Esophagus muscularis mucosa (tissue), 4 donors: ENCODE data around the gene NREP. TPM values are rescaled to one million over a fixed set of nuclear protein-coding genes. Genes with fewer than 3 reads are reported as not detected.

ENCODE experiments used
- DNase-seq: peaks from one replicate; pipeline ENCODE4 v3.0.0-alpha.2; 2017; ENCODE audit errors: extremely low spot score
- H3K27ac ChIP-seq, 4 donors: fragments of 200-600 bp; sonication (generic); replicated peaks in 1 of 4; 1 replicate in 3 of 4; 2 replicates in 1 of 4; pipeline ENCODE4 v1.5.1; 2016 to 2019; ENCODE audit warnings: mild to moderate bottlenecking in 1 of 4
- H3K27me3 ChIP-seq, 4 donors: fragments of 200-600 bp; sonication (generic); one replicate each; pipeline versions ENCODE4 v1.5.1 to v1.6.0; 2016 to 2019
- H3K36me3 ChIP-seq, 4 donors: fragments of 200-600 bp; sonication (generic); one replicate each; pipeline ENCODE4 v1.5.1; 2016 to 2019
- H3K4me1 ChIP-seq, 4 donors: fragments of 200-600 bp; sonication (generic); one replicate each; pipeline ENCODE4 v1.5.1; 2016 to 2019
- H3K4me3 ChIP-seq, 4 donors: fragments of 200-600 bp; sonication (generic); 1 replicate in 2 of 4; 2 replicates in 2 of 4; pipeline ENCODE4 v1.5.1; 2016 to 2019; ENCODE audit warnings: mild to moderate bottlenecking in 4 of 4, moderate library complexity in 1 of 4
- H3K9me3 ChIP-seq, 4 donors: fragments of 200-600 bp; sonication (generic); 1 replicate in 3 of 4; 2 replicates in 1 of 4; pipeline ENCODE4 v1.5.1; 2016 to 2019
- EP300 ChIP-seq: sonication (generic); formaldehyde crosslinking; IDR thresholded peaks from one replicate; pipeline ENCODE4 v1.6.1; 2017; ENCODE audit warnings: antibody characterized with exemption
- POLR2A ChIP-seq: fragments of 450-650 bp; IDR thresholded peaks from one replicate; pipeline ENCODE4 v1.6.1; 2017; ENCODE audit warnings: antibody characterized with exemption, moderate library complexity, mild to moderate bottlenecking, low read depth
- POLR2AphosphoS5 ChIP-seq, 2 donors: sonication (generic); formaldehyde crosslinking; IDR thresholded peaks; one replicate each; pipeline ENCODE4 v1.6.1; 2017; ENCODE audit warnings: antibody characterized with exemption in 2 of 2
- WGBS: methylation state at CpG from one replicate; pipeline ENCODE4 v1.1.5; 2018; 5-methylcytosine and 5-hydroxymethylcytosine counted together
- intact Hi-C: fragments of 100-400 bp; cut with DNase I; formaldehyde crosslinking; loops from one replicate; pipeline ENCODE4 v1.15.1; 2023
- total RNA-seq, 4 donors: library from RNA; depleted of rRNA; stranded (reverse); fragments of >200 nt; gene quantifications; one replicate each; pipeline versions ENCODE4 v1.1.0 to v1.2.1, GENCODE V29; 2016
- TF ChIP-seq, protein P1 (sequence below), 3 experiments: fragments of 200-600 bp in 2 of 3; fragments of 450-650 bp in 1 of 3; sonication (generic) in 2 of 3; IDR thresholded peaks; one replicate each; pipeline ENCODE4 v1.5.1; 2017 to 2019; ENCODE audit warnings: antibody characterized with exemption in 3 of 3, mild to moderate bottlenecking in 2 of 3, moderate library complexity in 1 of 3

NREP gene
- total RNA-seq, 4 donors from 2014 or later = 6.0 to 19.8 (median 10.5) TPM

DNA sequence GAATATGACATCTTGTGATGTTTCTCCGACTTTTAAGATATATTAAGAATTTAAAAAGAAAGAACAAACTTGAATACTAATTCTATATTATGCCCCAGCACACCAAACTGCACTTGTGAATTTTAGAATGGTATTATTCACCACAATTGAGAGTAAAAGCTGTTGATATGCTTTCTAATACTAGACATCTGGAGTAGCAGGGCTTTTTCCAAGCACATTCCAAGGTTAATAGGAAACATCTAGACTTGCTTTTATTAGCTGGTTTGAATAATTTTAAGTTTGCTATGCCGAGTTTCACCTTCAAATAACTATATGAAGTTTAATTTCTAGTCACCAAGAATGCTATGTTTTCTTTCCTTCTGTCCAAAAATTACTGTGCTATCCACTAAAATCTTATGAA, 13.5 kb downstream of the NREP start:
- intact Hi-C loops = no loop called here
- DNase-seq = no peak
- WGBS = 31% methylated on average over 2 of the region's 2 CpGs
- peak overlapping the region in 3 of 4 donors; percentile 73 to 77 (median 75) for H3K27ac ChIP-seq
- peaks cover 65 to 91% (median 76%) of the 10 kb centered on the region in 4 donors for H3K4me1 ChIP-seq
- H3K4me3 ChIP-seq = no peak overlapping the region
- no peak for TF ChIP-seq POLR2AphosphoS5 (IDR thresholded peaks at IDR 0.05)
- TF ChIP-seq, protein P1, sequence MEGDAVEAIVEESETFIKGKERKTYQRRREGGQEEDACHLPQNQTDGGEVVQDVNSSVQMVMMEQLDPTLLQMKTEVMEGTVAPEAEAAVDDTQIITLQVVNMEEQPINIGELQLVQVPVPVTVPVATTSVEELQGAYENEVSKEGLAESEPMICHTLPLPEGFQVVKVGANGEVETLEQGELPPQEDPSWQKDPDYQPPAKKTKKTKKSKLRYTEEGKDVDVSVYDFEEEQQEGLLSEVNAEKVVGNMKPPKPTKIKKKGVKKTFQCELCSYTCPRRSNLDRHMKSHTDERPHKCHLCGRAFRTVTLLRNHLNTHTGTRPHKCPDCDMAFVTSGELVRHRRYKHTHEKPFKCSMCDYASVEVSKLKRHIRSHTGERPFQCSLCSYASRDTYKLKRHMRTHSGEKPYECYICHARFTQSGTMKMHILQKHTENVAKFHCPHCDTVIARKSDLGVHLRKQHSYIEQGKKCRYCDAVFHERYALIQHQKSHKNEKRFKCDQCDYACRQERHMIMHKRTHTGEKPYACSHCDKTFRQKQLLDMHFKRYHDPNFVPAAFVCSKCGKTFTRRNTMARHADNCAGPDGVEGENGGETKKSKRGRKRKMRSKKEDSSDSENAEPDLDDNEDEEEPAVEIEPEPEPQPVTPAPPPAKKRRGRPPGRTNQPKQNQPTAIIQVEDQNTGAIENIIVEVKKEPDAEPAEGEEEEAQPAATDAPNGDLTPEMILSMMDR (IDR thresholded peaks at IDR 0.05) = no peak
- no peak for TF ChIP-seq POLR2A
- no peak for TF ChIP-seq EP300
- H3K36me3 ChIP-seq = no peaks in the 10 kb centered on the region
- H3K9me3 ChIP-seq = no peaks in the 10 kb centered on the region
- no peaks in the 10 kb centered on the region for H3K27me3 ChIP-seq

DNA sequence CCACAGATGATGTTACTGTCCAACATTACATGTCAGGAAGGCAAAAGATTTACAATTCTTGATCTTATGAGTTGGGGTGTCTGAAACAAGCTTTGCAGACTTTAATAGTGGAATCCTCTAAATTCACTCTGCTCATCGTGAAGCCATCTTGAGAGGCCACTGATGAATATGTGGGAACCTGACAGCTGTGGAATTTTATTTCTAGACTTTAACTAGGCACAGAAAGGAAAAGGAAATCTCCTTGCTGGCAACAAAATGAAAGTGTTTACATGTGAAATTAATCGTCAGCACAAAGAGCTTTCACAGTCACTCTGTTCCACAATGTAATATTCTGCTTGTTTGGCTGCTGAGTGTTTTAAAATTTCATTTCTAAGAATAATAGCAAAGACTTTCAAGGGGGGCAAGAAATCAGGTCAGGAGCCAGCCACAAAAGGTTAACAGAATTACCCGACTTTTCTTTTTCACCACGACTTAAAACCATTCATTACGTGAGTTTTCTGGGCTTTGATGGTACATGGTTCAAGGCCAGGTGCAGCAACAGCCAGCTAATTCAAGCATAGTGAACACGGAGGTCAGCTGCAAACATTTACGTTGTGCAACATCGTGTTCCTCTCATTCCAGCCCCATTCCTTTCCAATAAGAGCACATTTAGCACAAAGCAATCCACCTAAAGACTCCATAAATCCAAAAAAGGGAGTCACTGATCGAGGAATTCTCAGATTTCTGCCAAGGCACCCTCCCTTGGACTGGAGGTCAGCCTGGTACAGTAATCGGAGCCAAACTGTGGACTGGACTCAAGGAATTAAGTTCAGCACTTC, 14.6 kb downstream of the NREP start:
- no peak for DNase-seq
- 30% methylated on average over 10 of the region's 10 CpGs for WGBS
- H3K27ac ChIP-seq = peak overlapping the region; percentile 73 to 77 (median 76)
- intact Hi-C loops = no loop called here
- TF ChIP-seq POLR2A (no peak), POLR2AphosphoS5 (IDR thresholded peaks at IDR 0.05) (peak; percentile 69 to 74), EP300 (peak; percentile 4)
- TF ChIP-seq, protein P1 (IDR thresholded peaks at IDR 0.05) = no peak
- peak overlapping the region; percentile 19 to 44 (median 29) for H3K4me3 ChIP-seq
- H3K36me3 ChIP-seq = no peaks in the 10 kb centered on the region
- peaks cover 70 to 91% (median 77%) of the 10 kb centered on the region in 4 donors for H3K4me1 ChIP-seq
- no peaks in the 10 kb centered on the region for H3K9me3 ChIP-seq
- H3K27me3 ChIP-seq = no peaks in the 10 kb centered on the region

DNA sequence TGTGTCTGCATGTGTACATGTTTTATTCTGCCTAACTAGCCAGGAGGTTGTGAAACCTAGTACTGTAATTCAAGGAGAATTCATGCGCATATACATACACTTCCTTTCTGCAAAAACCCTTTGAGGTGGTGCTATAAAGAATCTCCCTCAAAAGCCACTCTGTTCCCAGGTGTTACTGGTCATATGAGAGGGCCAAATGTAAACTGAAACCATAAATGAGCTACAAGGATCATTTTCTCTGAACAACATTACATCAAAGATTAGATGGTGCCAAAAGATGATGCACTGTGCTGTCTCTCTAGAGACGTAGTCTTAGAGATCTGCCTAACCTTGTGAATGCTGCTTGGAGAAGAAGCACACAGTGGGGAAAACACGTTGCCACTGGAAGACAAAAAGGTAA, 15.7 kb downstream of the NREP start:
- 59% methylated on average over 3 of the region's 3 CpGs for WGBS
- no peak for DNase-seq
- H3K9me3 ChIP-seq = no peaks in the 10 kb centered on the region
- H3K27ac ChIP-seq = peak overlapping the region; percentile 73 to 77 (median 76)
- no peaks in the 10 kb centered on the region for H3K27me3 ChIP-seq
- no peak overlapping the region for H3K4me3 ChIP-seq
- intact Hi-C loops = no loop called here
- no peak for TF ChIP-seq POLR2AphosphoS5 (IDR thresholded peaks at IDR 0.05)
- no peak for TF ChIP-seq POLR2A
- no peak for TF ChIP-seq EP300
- TF ChIP-seq, protein P1 (IDR thresholded peaks at IDR 0.05) = no peak
- no peaks in the 10 kb centered on the region for H3K36me3 ChIP-seq
- peaks cover 68 to 91% (median 78%) of the 10 kb centered on the region in 4 donors for H3K4me1 ChIP-seq

DNA sequence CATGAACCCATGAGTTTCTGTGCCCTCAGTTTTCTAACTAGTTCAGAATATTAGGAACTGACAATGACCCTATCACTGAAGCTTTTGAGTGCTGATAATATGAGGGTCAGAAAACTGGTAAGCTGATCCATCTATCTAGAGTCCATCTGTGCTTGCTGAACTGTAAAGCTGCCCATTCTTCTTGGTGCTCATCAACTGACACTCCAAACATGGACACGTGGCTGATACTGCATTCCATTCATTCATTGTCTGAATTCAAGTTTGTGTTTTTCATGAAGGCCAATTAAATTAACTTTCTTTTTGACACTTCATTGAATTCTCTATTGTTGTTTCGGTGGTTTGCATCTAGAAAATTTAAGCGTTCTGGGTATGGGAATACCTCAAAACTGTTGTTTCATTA, 17.6 kb downstream of the NREP start:
- TF ChIP-seq, protein P1 (IDR thresholded peaks at IDR 0.05) = no peak
- TF ChIP-seq POLR2A (no peak), POLR2AphosphoS5 (IDR thresholded peaks at IDR 0.05) (no peak), EP300 (no peak)
- intact Hi-C loops = no loop called here
- H3K27ac ChIP-seq = no peak overlapping the region
- H3K9me3 ChIP-seq = no peaks in the 10 kb centered on the region
- no peak for DNase-seq
- 80% methylated on average over 3 of the region's 3 CpGs for WGBS
- H3K36me3 ChIP-seq = no peaks in the 10 kb centered on the region
- no peak overlapping the region for H3K4me3 ChIP-seq
- H3K4me1 ChIP-seq = peaks cover 69 to 87% (median 81%) of the 10 kb centered on the region in 4 donors
- H3K27me3 ChIP-seq = no peaks in the 10 kb centered on the region
